ENCODE measurements around the gene TBRG4.

DNA sequence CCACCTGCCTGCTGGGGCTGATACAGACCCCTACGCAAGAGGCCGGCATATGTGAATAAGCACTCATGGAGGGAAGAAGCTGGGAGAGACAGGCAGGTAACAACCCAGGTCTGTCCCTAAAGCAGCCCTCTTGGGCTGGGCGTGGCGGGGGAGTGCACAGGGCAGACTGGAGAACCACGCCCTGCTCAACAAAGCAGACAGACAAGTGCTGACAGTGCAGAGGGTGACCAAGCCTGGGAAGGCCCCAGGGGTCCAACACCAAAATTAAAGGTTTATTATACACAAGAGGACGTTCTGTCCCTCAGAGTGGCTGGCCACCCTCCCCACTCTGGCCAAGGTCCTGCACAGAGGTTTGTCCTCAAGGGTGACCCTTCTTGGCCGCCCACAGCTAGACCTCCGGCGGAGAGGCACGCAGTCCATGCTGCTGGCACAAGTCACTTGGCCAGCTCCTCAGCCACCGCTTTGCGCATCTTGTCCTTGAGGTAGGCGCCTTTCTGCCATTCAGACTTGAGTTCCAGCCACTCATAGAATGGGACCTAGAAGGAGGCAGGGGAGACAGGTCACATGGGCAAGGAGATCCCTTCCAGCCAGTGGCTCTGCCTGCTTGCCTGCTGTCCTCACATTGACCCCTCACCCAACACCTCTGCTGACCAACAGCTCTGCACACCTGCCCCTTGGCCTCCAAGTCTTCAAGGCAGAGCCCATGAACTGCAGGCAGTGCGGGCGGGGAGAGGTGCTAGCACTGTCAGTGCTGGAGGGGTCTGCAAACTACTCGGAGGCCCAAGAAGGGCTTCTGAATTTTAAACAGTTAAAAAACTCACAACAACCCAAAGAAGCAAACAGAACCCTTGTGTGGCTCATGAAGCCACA lies 11.4 kb downstream of the TBRG4 start:
- TF ChIP-seq, protein P1, sequence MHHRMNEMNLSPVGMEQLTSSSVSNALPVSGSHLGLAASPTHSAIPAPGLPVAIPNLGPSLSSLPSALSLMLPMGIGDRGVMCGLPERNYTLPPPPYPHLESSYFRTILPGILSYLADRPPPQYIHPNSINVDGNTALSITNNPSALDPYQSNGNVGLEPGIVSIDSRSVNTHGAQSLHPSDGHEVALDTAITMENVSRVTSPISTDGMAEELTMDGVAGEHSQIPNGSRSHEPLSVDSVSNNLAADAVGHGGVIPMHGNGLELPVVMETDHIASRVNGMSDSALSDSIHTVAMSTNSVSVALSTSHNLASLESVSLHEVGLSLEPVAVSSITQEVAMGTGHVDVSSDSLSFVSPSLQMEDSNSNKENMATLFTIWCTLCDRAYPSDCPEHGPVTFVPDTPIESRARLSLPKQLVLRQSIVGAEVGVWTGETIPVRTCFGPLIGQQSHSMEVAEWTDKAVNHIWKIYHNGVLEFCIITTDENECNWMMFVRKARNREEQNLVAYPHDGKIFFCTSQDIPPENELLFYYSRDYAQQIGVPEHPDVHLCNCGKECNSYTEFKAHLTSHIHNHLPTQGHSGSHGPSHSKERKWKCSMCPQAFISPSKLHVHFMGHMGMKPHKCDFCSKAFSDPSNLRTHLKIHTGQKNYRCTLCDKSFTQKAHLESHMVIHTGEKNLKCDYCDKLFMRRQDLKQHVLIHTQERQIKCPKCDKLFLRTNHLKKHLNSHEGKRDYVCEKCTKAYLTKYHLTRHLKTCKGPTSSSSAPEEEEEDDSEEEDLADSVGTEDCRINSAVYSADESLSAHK (tag by site-specific recombination; IDR thresholded peaks at IDR 0.05): no peak
- TF ChIP-seq ZNF473 (tag by site-specific recombination; IDR thresholded peaks at IDR 0.05) (no peak), YY1 (tag by site-specific recombination; IDR thresholded peaks at IDR 0.05) (no peak), BCL11A (tag by site-specific recombination; IDR thresholded peaks at IDR 0.05; ENCODE audit: low read depth) (no peak), MZF1 (tag by site-specific recombination; IDR thresholded peaks at IDR 0.05; ENCODE audit: borderline replicate concordance) (no peak)
- TF ChIP-seq, protein P2, sequence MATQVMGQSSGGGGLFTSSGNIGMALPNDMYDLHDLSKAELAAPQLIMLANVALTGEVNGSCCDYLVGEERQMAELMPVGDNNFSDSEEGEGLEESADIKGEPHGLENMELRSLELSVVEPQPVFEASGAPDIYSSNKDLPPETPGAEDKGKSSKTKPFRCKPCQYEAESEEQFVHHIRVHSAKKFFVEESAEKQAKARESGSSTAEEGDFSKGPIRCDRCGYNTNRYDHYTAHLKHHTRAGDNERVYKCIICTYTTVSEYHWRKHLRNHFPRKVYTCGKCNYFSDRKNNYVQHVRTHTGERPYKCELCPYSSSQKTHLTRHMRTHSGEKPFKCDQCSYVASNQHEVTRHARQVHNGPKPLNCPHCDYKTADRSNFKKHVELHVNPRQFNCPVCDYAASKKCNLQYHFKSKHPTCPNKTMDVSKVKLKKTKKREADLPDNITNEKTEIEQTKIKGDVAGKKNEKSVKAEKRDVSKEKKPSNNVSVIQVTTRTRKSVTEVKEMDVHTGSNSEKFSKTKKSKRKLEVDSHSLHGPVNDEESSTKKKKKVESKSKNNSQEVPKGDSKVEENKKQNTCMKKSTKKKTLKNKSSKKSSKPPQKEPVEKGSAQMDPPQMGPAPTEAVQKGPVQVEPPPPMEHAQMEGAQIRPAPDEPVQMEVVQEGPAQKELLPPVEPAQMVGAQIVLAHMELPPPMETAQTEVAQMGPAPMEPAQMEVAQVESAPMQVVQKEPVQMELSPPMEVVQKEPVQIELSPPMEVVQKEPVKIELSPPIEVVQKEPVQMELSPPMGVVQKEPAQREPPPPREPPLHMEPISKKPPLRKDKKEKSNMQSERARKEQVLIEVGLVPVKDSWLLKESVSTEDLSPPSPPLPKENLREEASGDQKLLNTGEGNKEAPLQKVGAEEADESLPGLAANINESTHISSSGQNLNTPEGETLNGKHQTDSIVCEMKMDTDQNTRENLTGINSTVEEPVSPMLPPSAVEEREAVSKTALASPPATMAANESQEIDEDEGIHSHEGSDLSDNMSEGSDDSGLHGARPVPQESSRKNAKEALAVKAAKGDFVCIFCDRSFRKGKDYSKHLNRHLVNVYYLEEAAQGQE (tag by site-specific recombination; IDR thresholded peaks at IDR 0.05): no peak
- TF ChIP-seq, protein P3, sequence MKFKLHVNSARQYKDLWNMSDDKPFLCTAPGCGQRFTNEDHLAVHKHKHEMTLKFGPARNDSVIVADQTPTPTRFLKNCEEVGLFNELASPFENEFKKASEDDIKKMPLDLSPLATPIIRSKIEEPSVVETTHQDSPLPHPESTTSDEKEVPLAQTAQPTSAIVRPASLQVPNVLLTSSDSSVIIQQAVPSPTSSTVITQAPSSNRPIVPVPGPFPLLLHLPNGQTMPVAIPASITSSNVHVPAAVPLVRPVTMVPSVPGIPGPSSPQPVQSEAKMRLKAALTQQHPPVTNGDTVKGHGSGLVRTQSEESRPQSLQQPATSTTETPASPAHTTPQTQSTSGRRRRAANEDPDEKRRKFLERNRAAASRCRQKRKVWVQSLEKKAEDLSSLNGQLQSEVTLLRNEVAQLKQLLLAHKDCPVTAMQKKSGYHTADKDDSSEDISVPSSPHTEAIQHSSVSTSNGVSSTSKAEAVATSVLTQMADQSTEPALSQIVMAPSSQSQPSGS (tag by site-specific recombination; IDR thresholded peaks at IDR 0.05; ENCODE audit: low read depth): no peak

Data from HEK293 (cell line).